AG04449 (cell line): ENCODE results near the gene IGDCC3.
"Not testable (repeated sequence)": the region's sequence is repeated elsewhere in the genome, so short reads cannot be mapped to it uniquely, and the experiment has no call there.

ENCODE experiments used
- CTCF ChIA-PET: fragments of 350-600 bp; formaldehyde crosslinking; extraction: SDS; loops from one replicate; lab custom pipeline; 2021; ENCODE audit warnings: antibody characterized with exemption; lab: Yijun Ruan, JAX
- POLR2A ChIA-PET: fragments of 400-600, 350-600 bp; formaldehyde crosslinking; extraction: SDS; loops from one replicate; lab custom pipeline; 2020; ENCODE audit warnings: antibody characterized with exemption, inconsistent platforms; lab: Yijun Ruan, JAX
- DNase-seq: peaks from one replicate; pipeline ENCODE4 v3.0.0-alpha.2; 2010; ENCODE audit warnings: low read depth, low spot score
- H3K4me3 ChIP-seq: 2 replicates; pipeline ENCODE4 v1.5.1; 2011; ENCODE audit warnings: low read depth, mild to moderate bottlenecking, control low read depth, low read length
- TF ChIP-seq, protein P1 (sequence below): IDR thresholded peaks from one replicate; pipeline ENCODE4 v1.5.1; 2011; ENCODE audit warnings: mild to moderate bottlenecking, moderate library complexity, low read length, control low read depth, inconsistent platforms; ENCODE audit not compliant: insufficient read depth; ENCODE audit errors: missing control alignments

The IGDCC3 gene

DNA sequence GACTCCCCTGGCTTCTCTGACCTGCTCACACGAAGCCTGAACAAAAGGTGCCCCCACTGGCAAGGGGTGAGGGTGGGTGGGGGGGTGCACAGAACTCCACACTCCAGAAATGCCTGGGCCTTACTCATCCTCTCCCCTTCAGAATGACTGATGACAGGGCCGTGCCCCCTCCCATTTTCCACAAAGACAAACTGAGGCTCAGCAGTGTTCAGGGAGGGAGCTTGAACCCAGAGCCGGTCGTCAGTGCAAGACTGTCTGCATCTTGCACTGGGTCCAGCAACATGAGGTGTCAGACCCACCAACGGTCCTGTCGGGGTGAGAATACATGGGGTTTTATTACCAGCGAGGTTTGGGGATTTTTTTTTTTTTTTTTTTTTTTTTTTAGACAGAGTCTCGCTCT lies 15.3 kb downstream of the IGDCC3 start:
- POLR2A ChIA-PET, result no interaction called here
- no peak for DNase-seq
- no peak overlapping the region for H3K4me3 ChIP-seq
- CTCF ChIA-PET, result interaction anchor here (0.9 to 1.1 kb wide), 2 partner anchors 23 to 39 kb away, joined by 3 read pairs; no protein-coding TSS in a partner anchor
- TF ChIP-seq, protein P1, sequence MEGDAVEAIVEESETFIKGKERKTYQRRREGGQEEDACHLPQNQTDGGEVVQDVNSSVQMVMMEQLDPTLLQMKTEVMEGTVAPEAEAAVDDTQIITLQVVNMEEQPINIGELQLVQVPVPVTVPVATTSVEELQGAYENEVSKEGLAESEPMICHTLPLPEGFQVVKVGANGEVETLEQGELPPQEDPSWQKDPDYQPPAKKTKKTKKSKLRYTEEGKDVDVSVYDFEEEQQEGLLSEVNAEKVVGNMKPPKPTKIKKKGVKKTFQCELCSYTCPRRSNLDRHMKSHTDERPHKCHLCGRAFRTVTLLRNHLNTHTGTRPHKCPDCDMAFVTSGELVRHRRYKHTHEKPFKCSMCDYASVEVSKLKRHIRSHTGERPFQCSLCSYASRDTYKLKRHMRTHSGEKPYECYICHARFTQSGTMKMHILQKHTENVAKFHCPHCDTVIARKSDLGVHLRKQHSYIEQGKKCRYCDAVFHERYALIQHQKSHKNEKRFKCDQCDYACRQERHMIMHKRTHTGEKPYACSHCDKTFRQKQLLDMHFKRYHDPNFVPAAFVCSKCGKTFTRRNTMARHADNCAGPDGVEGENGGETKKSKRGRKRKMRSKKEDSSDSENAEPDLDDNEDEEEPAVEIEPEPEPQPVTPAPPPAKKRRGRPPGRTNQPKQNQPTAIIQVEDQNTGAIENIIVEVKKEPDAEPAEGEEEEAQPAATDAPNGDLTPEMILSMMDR, result no peak

DNA sequence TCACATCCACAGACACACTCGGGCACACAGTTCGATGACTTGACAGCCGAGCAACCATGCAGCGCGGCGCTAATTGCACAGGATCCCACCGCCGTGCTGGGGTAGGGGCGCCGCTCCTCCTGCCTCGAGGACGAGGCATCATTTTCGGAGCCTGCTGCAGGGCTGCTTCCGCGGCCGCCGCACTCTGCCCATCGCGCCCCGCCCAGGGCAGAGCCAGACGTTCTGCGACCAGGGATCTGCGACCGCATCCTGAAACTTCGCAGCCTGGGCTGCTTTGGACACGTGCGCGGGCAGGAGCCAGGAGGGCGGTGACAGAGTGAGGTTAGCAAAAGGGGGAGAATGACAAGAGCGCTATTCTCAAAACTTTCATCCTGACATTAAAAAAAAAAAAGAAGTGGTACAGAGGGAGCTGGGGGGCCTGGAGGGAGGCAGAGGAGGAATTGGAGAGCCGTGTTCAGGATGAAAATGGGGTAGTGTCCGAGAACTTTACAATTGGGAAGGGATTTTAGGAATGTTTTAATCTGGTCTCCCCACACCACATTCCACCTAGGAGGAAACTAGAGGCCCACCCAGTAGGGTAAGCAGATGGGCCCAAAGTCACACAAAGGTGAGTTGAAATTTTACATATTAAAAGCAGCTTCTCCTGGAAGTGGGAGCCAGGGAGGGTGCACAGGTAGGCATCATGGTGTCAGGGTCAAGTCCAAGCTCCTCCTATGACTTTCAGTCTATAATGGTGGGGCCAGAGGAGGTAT lies 15.9 kb downstream of the IGDCC3 start:
- H3K4me3 ChIP-seq, result no peak overlapping the region
- ChIA-PET CTCF (interaction anchor here (0.9 to 4.6 kb wide), 3 partner anchors 24 to 43 kb away, joined by 3 to 33 read pairs (median 3); no protein-coding TSS in a partner anchor), POLR2A (no interaction called here)
- no peak for DNase-seq
- TF ChIP-seq, protein P1, result no peak

DNA sequence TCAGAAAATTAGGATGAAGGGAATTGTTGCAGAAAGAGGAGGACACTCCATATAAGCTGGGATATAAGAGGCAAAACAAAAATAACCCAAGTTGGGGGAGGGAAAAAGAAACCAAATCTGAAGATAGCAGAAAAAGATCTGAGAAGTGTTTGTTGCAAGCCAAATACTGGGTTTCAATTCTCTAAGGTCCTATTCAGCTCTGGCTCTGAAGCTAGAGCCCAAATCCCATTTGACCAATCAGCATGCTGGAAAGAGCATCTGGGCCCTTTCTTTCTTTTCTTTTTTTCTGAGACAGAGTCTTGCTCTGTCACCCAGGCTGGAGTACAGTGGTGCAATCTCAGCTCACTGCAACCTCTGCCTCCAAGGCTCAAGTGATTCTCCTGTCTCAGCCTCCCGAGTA lies 17.3 kb downstream of the IGDCC3 start:
- DNase-seq, result no peak
- POLR2A ChIA-PET, result no interaction called here
- no peak overlapping the region for H3K4me3 ChIP-seq
- TF ChIP-seq, protein P1, result no peak
- CTCF ChIA-PET, result interaction anchor here (1.5 to 4.6 kb wide), 4 partner anchors 12 to 42 kb away, joined by 4 to 33 read pairs (median 6); no protein-coding TSS in a partner anchor

DNA sequence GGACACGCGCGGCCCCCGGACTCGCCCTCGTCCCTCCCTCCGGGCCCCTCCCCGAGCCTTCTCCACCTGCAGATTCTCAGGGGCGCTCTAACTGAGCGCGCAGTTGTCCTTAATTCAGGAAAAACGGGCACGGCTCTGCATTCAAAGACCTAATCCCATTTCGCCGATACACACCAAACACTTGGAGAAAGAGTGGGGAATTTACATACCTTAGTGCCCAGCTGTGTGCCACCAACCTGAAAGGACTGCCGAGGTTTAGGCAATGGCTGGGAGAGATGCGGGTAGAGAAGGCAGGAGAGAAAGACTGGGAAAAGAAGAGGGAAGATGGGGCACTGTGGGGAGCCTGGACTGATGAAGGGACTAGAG lies 21.8 kb downstream of the IGDCC3 start:
- DNase-seq, result no peak
- TF ChIP-seq, protein P1, result no peak
- ChIA-PET POLR2A (no interaction called here), CTCF (no interaction called here)
- peak overlapping the region; percentile 36 for H3K4me3 ChIP-seq

DNA sequence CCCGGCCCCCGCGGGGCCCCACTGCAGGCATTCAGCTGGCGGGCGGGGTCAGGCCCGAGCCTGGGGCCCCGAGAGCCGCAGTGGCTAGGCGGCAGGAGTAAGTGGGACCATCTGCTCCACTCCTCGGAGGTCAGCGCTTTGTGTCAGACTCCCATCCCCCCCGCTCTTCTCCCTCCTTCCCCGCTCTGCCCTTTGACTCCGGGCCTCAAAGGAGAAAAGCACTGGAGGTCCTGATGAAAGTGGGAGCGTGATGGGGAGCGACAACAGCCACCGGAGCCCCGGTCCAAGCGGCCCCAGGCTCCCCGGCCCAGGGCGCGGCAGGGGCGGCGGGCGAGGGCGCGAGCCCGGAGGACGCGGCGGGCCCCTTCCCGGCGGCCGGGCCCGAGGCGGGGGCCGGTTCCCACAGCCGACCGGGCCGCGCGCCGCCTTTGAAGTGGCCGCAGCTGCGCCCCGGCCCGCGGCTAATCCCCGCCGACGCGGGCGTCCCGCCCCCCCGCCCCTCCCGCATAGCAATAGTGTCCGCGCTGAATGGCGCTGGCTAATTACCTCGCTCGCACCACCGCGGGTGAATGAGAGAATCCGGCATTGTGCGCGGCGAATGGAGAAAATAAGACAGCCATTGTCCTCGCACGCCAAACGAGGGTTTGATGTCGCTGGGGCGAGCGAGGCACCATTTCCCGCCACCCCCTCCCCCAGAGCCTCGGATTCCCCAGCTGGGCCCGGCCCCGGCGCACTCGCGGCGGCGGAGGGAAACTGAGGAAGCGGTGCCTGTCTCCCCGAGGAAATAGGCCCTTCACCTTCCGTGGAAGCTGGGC lies 22.4 kb downstream of the IGDCC3 start:
- no peak for DNase-seq
- CTCF ChIA-PET, result interaction anchor here (1.2 kb wide), 1 partner anchor 30 kb away, joined by 6 read pairs; no protein-coding TSS in a partner anchor
- POLR2A ChIA-PET, result no interaction called here
- TF ChIP-seq, protein P1, result no peak
- peak overlapping the region; percentile 36 for H3K4me3 ChIP-seq

DNA sequence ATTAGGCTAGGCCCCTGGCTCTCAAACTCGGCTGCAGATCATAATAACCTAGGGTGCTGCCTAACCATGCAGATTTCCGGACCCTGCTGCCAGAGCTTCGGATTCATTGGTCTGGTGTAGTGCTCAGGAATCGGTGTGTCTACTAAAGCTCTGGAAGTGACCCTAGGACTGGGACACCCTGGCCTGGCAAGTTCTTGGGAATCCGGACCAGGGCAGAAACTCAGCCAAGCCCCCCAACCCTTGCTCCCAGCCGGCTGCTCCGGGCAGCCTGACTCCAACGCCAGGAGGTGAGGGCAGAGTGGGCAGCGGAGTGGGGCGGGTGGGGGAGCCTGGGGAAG lies 23.0 kb downstream of the IGDCC3 start:
- CTCF ChIA-PET, result interaction anchor here (1.2 kb wide), 1 partner anchor 31 kb away, joined by 6 read pairs; no protein-coding TSS in a partner anchor
- TF ChIP-seq, protein P1, result no peak
- POLR2A ChIA-PET, result no interaction called here
- DNase-seq, result no peak
- no peak overlapping the region for H3K4me3 ChIP-seq

DNA sequence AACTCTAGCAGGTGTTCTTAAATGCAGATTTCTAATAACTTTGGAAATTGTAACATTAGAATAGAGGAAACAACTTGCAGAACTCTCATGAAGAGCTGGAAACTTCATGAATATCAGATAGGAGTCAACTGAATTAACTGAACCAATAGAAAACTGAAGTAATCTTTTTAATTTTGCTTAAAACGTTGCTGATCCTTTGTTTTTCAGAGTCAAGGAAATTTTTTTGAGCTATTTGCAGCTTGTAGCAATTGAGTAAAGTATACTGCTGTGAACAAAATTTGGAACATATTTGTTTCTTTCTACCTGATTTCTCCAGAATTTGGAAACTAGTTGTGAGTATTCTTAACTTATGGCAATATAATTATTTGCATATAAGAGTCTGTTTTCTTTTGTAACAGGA lies 25.8 kb downstream of the IGDCC3 start:
- DNase-seq, H3K4me3 ChIP-seq, POLR2A ChIA-PET: not testable (repeated sequence)
- CTCF ChIA-PET, result interaction anchor here (0.8 to 1.0 kb wide), 2 partner anchors 33 to 49 kb away, joined by 3 to 5 read pairs; no protein-coding TSS in a partner anchor
